PFSK-1 (cell line): ENCODE measurements around the gene NAV2.

Experiments used
- FOXP2 ChIP-seq: optimal IDR thresholded peaks from 2 replicates; pipeline ENCODE3; 2011; ENCODE audit warnings: borderline replicate concordance, control low read depth, inconsistent platforms; ENCODE audit not compliant: insufficient read depth; ENCODE audit errors: extremely low read length, extremely low read depth
- POLR2AphosphoS5 ChIP-seq: IDR thresholded peaks from 2 replicates; pipeline ENCODE4 v1.6.1; 2012; ENCODE audit warnings: low read depth, mild to moderate bottlenecking, control low read depth, low read length, moderate library complexity
- SIN3A ChIP-seq: IDR thresholded peaks from 2 replicates; pipeline ENCODE4 v1.6.1; 2012; ENCODE audit warnings: mild to moderate bottlenecking, low read length, moderate library complexity, borderline replicate concordance; ENCODE audit not compliant: insufficient read depth
- TAF1 ChIP-seq: IDR thresholded peaks from 2 replicates; pipeline ENCODE4 v1.6.1; 2012; ENCODE audit warnings: low read length, control low read depth, borderline replicate concordance; ENCODE audit not compliant: insufficient read depth
- TF ChIP-seq, protein P1 (sequence below), 2 experiments: IDR thresholded peaks; 2 replicates each; pipeline versions ENCODE4 v1.6.1 to v1.8.0; 2011 to 2012; ENCODE audit warnings: low read depth in 2 of 2, low read length in 2 of 2, control low read depth in 1 of 2, inconsistent platforms in 1 of 2, mild to moderate bottlenecking in 1 of 2, moderate library complexity in 1 of 2; ENCODE audit not compliant: insufficient read depth in 1 of 2

Gene NAV2

GRCh38 chr11:19977941-19978340, 265.3 kb downstream of the NAV2 start:
- TF ChIP-seq TAF1, result no peak

- TF ChIP-seq, protein P1, sequence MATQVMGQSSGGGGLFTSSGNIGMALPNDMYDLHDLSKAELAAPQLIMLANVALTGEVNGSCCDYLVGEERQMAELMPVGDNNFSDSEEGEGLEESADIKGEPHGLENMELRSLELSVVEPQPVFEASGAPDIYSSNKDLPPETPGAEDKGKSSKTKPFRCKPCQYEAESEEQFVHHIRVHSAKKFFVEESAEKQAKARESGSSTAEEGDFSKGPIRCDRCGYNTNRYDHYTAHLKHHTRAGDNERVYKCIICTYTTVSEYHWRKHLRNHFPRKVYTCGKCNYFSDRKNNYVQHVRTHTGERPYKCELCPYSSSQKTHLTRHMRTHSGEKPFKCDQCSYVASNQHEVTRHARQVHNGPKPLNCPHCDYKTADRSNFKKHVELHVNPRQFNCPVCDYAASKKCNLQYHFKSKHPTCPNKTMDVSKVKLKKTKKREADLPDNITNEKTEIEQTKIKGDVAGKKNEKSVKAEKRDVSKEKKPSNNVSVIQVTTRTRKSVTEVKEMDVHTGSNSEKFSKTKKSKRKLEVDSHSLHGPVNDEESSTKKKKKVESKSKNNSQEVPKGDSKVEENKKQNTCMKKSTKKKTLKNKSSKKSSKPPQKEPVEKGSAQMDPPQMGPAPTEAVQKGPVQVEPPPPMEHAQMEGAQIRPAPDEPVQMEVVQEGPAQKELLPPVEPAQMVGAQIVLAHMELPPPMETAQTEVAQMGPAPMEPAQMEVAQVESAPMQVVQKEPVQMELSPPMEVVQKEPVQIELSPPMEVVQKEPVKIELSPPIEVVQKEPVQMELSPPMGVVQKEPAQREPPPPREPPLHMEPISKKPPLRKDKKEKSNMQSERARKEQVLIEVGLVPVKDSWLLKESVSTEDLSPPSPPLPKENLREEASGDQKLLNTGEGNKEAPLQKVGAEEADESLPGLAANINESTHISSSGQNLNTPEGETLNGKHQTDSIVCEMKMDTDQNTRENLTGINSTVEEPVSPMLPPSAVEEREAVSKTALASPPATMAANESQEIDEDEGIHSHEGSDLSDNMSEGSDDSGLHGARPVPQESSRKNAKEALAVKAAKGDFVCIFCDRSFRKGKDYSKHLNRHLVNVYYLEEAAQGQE (IDR thresholded peaks at IDR 0.05; ENCODE audit: insufficient read depth in 1 of 2, low read depth in 2 of 2, low read length in 2 of 2), result no peak
- TF ChIP-seq FOXP2 (no peak), POLR2AphosphoS5 (no peak), SIN3A (no peak), TAF1 (no peak)
Observed at GRCh38 chr11:19978668-19979518, 266.3 kb downstream of the NAV2 start.

DNA sequence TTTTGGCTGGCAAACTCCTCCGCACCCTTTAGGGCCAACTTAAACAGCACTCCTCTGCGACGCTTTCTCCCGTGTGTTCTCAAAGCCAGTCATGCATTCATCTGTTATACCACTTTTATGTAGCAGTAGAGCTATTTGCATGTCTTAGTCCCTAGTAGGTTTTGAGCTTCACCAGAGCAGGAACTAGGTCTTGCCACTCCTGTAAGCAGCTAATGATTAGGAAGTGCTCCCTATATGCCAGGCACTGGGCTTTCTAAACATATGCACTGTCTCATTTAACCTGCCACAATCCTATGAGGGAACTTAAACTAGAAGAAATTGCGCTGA, 266.8 kb downstream of the NAV2 start:
- TF ChIP-seq FOXP2 (no peak), TAF1 (no peak), POLR2AphosphoS5 (no peak), SIN3A (no peak)
- TF ChIP-seq, protein P1 (IDR thresholded peaks at IDR 0.05; ENCODE audit: insufficient read depth in 1 of 2, low read depth in 2 of 2, low read length in 2 of 2), result no peak

DNA sequence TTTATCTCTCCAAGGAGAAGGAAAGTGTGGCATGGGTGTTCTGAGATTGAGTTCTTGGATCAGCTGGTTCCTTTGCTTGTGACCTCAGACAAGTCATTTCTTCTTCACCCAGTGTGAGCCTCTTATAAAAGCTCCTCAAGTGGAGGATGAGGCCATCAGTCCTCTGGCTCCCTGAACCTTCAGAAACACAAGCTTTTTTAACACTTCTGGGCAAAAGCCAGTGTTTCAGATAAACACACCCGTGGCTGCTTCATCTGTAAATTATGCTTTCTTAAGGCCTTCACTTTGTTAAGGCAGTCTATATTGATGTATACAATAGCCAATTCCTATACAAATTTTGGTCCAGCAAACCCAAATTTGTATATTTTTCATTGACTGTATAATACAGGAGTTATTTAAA, 267.8 kb downstream of the NAV2 start:
- TF ChIP-seq TAF1 (no peak), POLR2AphosphoS5 (no peak), SIN3A (no peak), FOXP2 (no peak)
- TF ChIP-seq, protein P1 (IDR thresholded peaks at IDR 0.05; ENCODE audit: insufficient read depth in 1 of 2, low read depth in 2 of 2, low read length in 2 of 2), result no peak

DNA sequence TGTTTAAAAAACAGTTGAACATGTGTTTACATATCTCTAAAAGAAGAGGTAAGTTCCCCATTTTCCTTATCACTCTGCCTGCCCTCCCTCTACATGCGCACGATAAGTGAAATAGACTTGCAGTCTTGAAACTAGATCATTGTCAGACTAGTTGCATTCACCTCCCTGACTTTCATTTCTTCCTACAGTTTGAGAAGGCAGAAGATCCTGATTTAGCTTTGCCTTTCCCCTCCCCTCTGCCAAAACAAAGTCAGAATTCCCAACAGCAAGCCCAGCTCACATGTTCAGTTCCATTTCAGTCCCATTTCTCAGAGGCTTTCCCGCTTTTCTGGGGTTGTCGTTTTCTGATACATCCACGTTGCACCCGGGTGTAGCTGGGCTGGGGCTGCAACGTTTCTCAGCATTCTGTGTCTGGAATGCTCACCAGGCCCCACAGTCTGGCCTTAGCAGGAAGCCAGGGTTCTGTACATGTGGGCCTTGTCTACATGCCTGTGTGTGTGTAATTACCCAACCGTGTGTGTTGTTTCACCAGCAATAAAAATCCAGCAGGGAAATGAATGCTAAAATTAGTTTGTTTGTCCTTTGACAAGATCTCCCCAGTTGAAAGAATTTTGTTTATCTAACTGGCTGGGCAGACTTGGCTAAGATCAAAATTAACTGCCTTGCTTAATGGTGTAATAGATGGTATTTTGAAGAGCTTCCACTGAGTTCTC, 268.5 kb downstream of the NAV2 start:
- no peak for TF ChIP-seq TAF1
- TF ChIP-seq, protein P1 (IDR thresholded peaks at IDR 0.05; ENCODE audit: insufficient read depth in 1 of 2, low read depth in 2 of 2, low read length in 2 of 2), result no peak
- TF ChIP-seq POLR2AphosphoS5, result no peak
- TF ChIP-seq SIN3A, result no peak
- TF ChIP-seq FOXP2, result no peak
